HG03103 (cell line): Measurements from ENCODE around the gene PCSK6.
A peak's percentile ranks its signal among the peaks of the same experiment; 100 is the strongest.
"Not testable (repeated sequence)": the region's sequence is repeated elsewhere in the genome, so short reads cannot be mapped to it uniquely, and the experiment has no call there.

ENCODE experiments used
- ATAC-seq: cut with Tn5 transposase; IDR thresholded peaks from one replicate; pipeline ENCODE4 v1.9.1; 2021; ENCODE audit warnings: low read depth; ENCODE audit not compliant: unreplicated experiment

The PCSK6 gene

DNA sequence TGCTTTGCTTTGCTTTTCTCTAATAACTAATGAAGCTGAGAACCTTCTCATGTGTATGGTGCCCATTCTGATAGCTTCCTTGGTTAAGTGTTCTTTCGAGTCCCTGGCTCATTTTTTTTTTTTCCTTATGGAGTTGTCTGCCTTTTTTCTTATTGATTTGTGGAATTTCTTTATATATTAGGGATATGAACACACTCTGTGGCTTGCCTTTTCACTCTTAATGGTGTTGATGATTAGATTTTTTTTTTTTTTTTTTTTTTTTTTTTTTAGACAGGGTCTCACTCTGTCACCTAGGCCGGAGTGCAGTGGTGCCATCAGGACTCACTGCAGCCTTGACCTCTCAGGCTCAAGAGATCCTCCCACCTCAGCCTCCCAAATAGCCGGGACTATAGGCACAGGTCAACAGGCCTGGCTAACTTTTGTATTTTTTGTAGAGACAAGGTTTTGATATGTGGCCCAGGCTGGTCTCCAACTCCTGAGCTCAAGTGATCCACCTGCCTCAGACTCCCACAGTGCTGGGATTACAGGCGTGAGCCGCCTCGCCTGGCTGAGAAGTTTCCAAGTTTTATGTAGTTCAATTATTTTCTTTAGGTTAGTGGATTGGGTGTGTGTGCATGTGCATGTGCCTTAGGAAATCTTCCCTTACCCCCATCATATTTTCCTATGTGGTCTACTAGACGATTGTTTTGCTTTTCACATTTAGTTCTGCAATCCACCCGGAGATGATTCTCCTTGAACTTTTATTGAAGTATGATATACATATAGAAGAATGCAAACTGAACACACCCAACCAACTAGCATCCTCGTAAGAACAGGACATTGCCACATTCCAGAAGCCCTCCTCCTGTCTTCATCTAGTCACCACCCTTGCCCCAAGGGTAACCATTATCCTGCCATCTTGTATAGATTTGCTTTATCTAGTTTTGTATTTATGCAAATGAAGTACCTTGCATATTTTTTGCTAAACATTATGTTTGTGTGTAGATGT, 192.8 kb downstream of the PCSK6 start:
- ATAC-seq: no peak

DNA sequence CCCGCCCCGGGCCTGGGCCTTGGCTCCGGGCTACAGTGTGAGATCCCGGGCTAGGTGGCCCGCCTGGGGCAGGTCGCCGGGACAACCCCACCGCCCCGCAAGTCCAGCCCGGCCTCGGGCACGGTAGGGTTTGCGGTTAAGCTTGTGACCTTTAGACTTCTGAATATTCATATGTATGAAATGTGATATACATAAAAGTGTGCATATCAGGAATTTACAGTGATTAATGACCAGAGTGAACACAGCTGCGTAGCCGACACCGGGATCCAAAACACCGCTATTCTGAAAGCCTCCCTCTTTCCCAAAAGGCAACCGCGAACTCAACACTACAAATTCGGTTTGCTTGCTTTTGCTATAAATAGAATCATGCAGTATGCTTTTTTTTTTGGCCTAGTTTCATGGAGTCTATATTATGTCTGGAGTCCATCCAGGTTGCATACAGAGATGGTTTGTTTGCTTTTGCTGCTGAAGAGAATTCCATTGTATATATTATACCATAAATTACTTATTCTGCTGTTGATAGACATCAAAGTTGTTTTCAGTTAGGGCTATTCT, 193.8 kb downstream of the PCSK6 start:
- no peak for ATAC-seq

DNA sequence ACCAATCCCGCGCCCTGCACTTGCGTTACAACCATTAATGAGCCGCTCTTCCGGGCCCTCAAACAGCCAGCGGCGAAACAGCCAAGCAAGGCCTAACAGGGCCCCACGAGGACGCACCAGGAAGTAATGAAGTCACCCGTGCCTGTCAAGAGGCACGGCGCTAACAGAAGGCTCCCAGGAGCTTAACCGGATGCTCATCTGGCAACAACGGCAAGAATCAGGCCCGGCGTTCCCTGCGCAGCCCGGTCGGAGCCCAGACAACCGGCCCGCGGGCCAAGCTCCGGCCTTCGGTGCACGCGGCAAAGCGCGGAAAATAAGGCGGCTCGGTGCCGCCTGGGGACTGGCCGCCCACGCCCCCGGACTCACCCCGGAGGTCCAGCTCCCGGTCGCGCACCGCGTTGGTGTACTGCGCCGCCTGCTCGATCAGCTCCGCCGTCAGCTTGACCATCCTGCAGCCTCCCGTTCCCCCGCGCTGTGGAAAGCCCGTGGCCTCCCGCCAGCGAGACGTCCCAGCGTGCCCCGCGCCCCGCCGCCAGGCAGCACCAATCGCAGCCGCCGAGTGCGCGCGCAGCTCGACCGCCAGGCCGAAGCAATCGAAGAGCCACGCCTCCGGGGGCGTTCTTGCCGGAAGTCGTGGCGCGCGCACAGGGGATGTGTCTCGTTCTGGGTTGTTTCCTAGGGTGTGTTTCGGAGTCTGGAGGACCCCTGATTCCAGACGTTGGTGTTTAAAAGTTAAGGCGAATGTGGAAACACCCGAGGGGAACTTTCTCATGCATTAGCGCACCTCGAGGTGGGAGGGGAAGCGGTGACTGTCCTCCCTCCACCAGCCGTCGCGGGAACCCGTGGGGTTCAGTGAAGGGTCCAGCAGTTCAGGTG, 194.5 kb downstream of the PCSK6 start, which contains the start of gene SNRPA1:
Gene SNRPA1, minus strand, starts transcription at position 518 of the 876 bp plus-strand sequence. Its CDS starts 70 bp downstream, at position 448.
- ATAC-seq: peak; percentile 62

DNA sequence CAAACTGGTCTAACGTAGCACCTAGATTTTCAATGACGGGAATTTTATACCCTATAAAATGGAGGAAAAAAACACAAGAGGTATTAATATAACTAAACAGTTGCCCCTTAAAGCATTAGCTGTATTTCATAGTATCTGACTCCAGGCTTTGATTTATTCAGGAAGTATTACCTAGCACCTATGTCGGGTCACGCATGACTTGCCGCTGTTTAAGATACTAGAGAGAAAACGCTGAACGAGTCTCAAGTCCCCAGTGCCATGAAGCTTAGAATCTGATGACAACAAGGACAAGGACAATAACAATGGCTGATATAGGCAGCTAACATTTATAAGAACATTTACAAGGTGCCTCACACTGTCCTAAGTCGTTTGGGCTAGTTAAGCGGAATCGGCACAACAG, 196.4 kb downstream of the PCSK6 start:
- ATAC-seq: no peak

DNA sequence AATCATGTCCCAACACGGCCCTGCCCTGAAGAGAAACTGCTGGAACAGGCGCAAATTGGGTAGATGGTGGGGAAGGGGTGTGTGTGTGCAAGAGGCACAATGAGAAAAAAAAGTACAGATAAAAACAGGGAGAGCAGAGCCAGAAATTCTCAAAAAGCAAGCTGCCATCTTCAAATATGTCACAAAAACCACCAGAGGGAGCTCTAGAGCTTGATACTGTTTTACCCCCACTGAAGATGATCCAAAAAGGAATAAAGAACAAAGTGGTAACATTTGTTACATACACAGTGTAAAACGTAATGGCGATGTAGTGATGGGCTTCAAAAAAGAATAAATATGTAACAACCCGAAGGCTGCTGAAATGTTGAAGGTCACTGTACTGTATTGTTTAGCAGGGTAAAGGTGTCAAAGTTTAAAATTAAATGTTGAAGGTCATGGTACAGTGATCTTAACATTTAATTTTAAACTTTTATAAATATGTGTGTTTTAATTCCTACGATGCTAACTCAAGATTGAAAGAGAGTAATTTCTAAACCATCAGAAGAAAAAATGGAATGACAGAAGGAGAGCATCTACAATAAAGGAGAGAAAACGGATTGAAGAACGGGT, 200.5 kb downstream of the PCSK6 start:
- no peak for ATAC-seq

DNA sequence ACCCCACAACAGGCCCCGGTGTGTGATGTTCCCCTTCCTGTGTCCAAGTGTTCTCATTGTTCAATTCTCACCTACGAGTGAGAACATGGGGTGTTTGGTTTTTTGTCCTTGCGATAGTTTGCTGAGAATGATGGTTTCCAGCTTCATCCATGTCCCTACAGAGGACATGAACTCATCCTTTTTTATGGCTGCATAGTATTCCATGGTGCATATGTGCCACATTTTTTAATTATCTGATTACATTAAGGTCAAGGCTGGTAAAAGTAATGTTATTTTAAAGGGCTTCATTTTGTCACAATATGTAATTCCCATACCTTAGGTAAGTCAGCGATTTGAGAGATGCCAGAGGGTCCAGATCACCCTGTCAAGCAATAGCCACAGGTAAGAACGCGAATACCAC, 202.2 kb downstream of the PCSK6 start:
- not testable (repeated sequence) for ATAC-seq

DNA sequence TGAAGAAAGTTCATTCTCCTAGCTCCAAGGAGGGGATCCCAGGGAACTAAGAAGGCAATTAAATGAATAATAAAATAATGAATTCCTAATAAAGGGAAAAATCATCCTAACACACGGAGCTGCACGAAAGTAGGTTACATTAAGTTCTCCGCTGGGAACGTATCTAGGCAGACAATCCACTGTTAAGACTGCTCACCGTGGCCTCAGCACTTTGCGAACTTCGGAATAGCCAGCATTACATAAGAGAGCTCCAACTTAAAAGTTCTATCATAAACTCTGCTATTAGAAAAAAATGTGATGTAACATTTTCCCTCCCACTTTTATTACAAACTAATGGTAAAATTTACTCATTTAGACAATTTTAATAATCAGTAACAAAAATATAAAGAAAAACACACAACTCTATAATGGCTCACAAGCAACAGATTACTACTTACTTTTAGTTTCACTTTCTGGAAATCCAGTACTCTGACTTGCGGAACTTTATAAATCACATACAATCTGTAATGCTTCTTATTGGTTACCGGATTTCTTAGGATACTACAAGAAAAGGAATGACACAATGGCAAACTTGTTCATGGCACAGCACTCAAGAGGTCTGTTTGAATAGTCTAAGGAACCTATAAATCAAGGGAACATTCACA, 202.9 kb downstream of the PCSK6 start:
- no peak for ATAC-seq

DNA sequence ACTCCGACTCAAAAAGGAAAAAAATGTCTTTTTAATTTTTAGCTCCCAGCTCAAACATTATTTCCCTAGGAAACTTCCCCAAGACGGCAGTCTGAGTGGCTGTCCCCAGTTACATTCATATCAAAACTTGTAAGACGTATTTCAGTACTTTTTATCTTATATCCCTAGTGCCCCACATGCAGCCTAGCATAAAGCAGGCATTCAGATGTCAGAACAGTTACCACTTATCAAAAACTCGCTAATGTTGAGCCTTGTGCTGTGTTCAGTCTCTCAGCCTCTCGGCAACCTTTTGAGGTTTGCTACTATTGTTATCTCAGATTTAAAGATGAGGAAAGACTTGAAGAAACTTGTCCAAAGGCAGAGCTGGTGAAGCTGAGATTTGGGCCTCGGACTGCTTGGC, 205.6 kb downstream of the PCSK6 start:
- ATAC-seq: no peak

DNA sequence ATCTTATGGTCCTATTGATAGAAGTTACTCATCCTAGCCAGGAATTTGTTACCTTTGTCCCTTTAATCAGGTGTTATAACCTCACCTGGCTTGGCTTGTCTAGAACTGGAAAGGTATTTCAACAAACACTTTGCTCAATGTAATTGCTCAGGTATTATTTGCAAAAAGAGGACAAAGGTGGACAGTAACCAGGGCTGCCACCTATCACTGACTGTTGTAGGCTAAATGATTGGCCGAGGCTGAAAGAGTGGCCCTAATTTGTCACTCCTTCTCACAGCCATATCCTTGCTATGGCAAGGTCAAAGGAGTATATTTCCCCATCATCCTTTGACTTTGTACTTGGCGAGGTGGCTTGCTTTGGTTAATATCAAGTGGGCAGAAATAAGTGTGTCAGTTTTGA, 209.5 kb downstream of the PCSK6 start:
- ATAC-seq: no peak

DNA sequence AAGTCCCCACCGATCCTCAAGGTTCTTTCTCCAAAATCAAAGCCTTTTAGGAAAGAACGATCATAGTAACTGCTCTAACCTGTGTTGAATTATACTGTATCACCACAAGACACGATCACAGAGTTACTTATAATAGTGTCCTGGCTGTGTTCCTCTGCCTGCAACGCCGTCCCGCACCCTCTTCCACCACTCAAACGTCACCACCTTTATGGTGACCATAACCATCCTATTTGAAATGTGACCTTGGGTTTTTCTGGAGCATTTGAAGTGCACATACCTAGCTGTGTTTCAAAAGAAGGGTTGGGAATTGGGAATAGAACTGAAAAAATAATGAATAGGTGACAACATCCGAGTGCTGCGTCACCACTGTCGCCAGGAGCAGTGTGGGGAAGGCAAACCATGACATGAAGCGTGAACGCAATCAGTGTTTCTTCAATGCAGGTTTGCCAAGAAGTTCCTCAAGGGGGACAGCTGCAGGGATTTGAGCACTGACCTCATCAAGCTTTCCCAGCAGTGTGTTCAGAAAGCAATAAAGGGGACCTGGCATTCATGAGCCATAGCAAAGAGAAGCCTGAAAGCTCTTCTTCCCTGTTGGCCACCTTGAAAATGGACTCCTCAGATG, 211.5 kb downstream of the PCSK6 start:
- no peak for ATAC-seq

DNA sequence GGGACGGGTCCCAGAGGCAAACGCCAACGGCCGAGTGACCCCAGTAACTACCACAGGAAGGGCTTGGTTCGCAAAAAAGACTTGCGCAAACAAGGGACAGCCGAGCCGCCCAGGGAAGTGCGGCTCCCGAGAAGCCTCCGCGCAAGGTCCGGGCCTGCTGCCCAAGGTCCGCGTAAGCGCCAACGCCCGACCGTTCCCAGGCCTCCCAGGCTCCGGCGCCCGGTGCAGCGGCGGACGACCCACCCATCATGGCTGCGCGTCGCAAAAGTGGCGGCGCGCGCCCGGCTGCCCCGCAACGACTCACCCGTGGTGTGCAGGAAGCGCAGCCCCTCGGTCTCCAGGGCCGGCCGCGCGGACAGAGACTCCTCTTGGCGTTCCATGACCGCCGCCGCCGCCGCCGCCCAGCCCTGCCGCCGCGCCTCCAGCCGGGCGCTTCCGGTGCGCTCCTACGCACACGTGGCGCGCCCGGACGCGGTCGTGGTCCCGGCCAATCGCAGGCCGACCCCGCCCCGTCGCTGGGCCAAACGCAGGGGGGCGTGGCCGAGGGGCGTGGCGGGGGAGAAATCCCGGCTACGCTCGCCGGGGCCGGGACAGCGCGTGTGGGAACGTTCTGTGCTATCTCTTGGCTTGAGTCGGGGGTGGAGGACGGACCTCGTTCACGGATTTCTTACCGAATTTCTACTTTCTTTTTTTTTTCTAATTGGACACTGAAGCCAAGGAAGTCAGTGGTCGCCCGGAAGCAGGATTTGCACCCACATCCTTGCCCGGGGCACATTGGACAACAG, 212.3 kb downstream of the PCSK6 start, which contains the start of gene SELENOS:
Gene SELENOS, minus strand, starts transcription at position 448 of the 785 bp plus-strand sequence. Its CDS starts 68 bp downstream, at position 380.
- ATAC-seq: peak; percentile 88

DNA sequence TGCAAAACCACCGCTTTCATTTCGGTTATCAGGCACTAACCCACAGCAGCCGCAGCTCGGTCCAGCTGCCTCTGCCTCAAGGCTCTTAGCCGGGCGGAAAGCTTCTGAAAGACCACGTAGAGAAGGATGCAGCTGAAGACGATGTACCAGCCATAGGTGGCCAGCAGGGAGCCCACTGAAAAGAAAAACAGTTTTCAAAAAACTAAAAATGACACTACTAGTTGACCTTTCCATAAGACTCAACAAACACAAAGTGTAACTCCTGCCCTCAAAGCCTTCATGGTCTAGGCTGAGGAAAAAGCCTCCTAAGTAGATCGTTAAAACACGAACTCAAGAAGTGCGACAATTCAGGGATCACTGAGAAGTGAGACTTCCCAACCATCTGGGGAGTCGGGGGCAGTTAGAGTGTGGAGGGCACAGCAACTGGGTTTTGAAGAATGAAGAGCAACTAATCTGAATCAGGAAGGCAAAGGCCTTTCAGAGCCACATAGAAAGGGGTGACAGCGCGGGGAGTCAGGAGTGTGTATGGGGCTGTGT, 212.9 kb downstream of the PCSK6 start:
- peak; percentile 31 for ATAC-seq

DNA sequence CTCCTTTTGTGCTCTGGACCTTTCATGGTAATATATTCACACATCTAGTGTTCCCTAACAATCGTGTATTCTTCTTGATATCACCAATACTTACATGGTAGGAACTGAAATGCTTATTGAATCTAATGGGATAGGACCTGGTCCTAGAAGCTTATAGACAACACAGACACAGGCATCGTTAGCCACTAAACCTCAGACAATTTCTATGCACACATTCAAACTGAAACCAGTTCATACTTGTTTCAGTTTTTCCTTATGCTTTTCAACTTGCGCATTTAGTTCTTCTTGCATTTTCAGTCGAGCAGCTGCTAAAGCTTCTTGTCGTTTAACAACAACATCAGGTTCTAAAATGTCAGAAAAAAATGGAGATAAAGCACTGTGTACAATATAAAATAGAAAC, 214.5 kb downstream of the PCSK6 start:
- ATAC-seq: no peak

DNA sequence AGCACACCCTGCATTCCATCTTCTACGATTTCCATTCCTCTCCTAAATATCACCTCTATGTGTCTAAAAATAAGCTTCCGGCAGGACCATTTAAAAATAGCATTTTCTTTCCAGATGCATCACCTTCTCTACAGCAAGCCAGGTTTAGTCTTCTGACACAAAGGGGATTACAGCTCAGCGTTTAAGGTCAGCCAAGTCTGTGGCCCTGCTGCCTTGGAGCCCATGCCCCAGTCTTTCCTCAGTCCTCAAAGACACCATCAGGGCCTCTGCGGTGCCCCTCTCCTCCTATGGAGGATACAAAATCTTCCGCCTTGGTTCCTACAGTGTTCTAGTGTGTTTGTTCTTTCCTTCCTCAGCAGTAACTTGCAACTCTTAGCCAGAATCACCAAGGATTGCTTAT, 216.0 kb downstream of the PCSK6 start:
- no peak for ATAC-seq

DNA sequence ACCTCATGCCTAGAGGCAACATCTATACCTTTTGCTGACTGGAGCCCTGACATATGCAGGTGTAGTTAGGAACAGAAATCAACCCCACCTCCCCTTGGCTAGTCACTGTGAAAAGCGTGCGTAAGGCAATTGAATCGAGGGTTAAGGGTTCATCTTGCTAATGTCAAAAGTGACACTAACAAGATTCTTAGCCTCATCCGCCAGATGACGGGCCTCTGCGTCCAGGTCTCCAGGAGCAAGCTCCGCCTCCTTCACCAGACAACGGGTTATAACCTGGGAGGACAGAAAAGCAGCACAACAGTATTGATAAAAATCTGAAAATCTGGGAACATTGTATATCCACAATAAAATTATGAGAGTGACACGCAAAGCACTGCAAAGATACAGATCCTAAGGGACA, 216.9 kb downstream of the PCSK6 start:
- no peak for ATAC-seq

DNA sequence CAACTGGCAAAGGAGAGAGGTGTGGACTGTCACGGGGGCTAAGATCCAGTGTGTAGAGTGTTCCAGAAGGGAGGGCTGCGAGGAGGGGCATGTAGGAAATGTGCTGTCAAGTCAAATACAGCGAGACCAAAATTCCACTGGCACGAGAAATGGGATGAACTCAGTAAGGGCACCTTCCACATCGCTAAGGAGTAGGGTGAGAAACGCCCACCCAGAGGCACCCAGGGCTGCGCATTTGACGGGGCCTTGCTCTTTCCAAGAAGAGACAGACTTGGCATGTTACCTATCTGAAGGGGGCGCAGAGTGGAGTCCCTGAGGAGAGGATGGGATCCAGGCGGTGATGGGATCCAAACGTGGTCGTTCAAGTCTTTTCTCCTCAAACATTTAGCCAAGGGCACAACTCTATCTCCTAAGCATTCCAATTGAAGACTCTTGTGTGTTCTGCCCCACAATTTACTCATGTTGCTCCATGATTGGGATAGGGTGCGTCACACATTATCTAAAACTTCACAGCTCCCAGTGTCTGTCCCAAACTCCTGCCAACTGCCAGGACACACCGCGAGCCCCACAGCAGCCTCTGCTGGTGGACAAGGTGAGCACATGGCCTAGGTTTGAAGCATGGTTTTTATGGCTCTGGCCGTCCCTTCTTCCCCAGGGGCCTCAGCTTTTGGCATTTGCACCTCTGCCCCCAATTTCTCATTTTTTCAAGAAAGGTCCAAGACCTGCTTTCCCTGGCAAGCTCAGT, 219.9 kb downstream of the PCSK6 start:
- ATAC-seq: no peak

DNA sequence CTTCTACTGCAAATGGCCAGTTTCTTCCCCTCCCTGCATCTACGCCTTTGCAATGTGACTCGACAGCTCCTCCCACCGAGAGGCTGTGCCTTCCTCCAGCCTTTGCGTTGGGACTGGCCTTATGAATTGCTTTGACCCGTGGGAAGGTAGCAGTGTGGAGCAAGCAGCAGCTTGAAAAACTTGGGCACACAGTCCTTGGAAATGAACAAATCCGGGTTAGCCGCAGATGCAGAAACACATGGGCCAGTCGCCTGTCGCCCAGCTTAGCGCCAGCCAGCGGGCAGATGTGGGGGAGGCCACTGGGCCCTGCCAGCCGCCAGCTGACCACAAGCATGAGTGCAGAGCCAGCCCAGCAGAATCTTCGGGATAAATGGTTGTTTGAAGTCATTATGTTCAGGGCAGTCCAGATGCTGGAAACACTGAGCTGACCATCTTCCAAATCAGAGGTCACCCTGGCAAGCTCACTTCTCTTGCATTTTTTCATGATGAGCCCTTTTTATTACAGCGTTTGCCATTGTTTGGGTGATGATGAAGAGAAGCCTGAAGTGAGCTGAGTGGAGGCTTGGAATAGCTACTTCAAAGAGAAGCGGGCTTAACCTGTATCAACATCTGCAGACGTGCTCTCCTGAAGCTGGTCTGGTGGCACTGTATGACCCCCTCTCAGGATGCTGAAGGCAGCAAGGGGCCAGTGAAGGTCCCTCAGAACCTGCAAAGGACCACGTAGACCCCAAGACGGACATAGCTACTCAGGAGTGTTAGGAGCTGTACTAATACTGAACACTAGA, 222.0 kb downstream of the PCSK6 start:
- no peak for ATAC-seq
